8988T (cell line): ENCODE results near the gene HCK.

ENCODE experiments used
- DNase-seq: peaks from one replicate; pipeline ENCODE4 v3.0.0; 2011

Gene HCK

GRCh38 chr20:32063695-32064094, 11.7 kb downstream of the HCK start:
- no peak for DNase-seq

- DNase-seq, result no peak
These were observed 12.6 kb downstream of the HCK start for GRCh38 chr20:32064667-32065066.

GRCh38 chr20:32067234-32067821, 15.3 kb downstream of the HCK start:
- DNase-seq, result no peak

GRCh38 chr20:32068174-32068573, 16.1 kb downstream of the HCK start:
- DNase-seq, result no peak

GRCh38 chr20:32069711-32070110, 17.7 kb downstream of the HCK start:
- no peak for DNase-seq

GRCh38 chr20:32070282-32070681, 18.2 kb downstream of the HCK start:
- DNase-seq, result no peak

GRCh38 chr20:32070690-32071213, 18.7 kb downstream of the HCK start:
- DNase-seq, result no peak

- DNase-seq, result no peak
These were observed 19.5 kb downstream of the HCK start for GRCh38 chr20:32071395-32072167.

- no peak for DNase-seq
These were observed 20.2 kb downstream of the HCK start for GRCh38 chr20:32072168-32072750.

- no peak for DNase-seq
These were observed 23.5 kb downstream of the HCK start for GRCh38 chr20:32075534-32075933.

- no peak for DNase-seq
These were observed 25.1 kb downstream of the HCK start for GRCh38 chr20:32077190-32077589.

- no peak for DNase-seq
These were observed 26.3 kb downstream of the HCK start for GRCh38 chr20:32078322-32078721.

- DNase-seq, result no peak
These were observed 26.7 kb downstream of the HCK start for GRCh38 chr20:32078791-32079190.

GRCh38 chr20:32079655-32080109, 27.6 kb downstream of the HCK start:
- no peak for DNase-seq

GRCh38 chr20:32080783-32081182, 28.7 kb downstream of the HCK start:
- DNase-seq, result no peak

- DNase-seq, result no peak
These were observed 31.4 kb downstream of the HCK start for GRCh38 chr20:32083469-32083868.

GRCh38 chr20:32087070-32087469, 35.0 kb downstream of the HCK start:
- DNase-seq, result no peak

- DNase-seq, result no peak
These were observed 36.7 kb downstream of the HCK start for GRCh38 chr20:32088759-32089158.

GRCh38 chr20:32089637-32090362, 37.8 kb downstream of the HCK start:
- DNase-seq, result no peak

GRCh38 chr20:32091888-32092346, 39.9 kb downstream of the HCK start:
- DNase-seq, result peak; percentile 44

- no peak for DNase-seq
These were observed 46.7 kb downstream of the HCK start for GRCh38 chr20:32098786-32099185.

GRCh38 chr20:32108814-32109391, 56.9 kb downstream of the HCK start:
- DNase-seq, result no peak
